HepG2 (cell line): ENCODE measurements around the gene SCMH1. TPM values are rescaled to one million over a fixed set of nuclear protein-coding genes. Genes with fewer than 3 reads are reported as not detected.

Source experiments
- ATRX ChIP-seq: sonication (generic); formaldehyde crosslinking; IDR thresholded peaks from 2 replicates; pipeline ENCODE4 v1.4.0; 2020; ENCODE audit warnings: missing genetic modification reagents, borderline replicate concordance
- GTF2F1 ChIP-seq: fragments of 150-350 bp; IDR thresholded peaks from 2 replicates; pipeline ENCODE4 v1.6.1; 2014; ENCODE audit warnings: low read length
- KMT2B ChIP-seq: IDR thresholded peaks from 2 replicates; pipeline ENCODE4 v1.6.1; 2016; ENCODE audit warnings: missing genetic modification reagents, missing compliant biosample characterization
- REXO4 ChIP-seq: sonication (generic); formaldehyde crosslinking; IDR thresholded peaks from 2 replicates; pipeline ENCODE4 v1.8.0; 2022; ENCODE audit warnings: missing genetic modification reagents, mild to moderate bottlenecking, borderline replicate concordance
- SP2 ChIP-seq: sonication (generic); formaldehyde crosslinking; IDR thresholded peaks from 2 replicates; pipeline ENCODE4 v1.5.1; 2020; ENCODE audit warnings: mild to moderate bottlenecking, missing genetic modification reagents
- SSRP1 ChIP-seq: IDR thresholded peaks from 2 replicates; pipeline ENCODE4 v1.6.1; 2016; ENCODE audit warnings: control low read depth
- U2AF1 ChIP-seq: fragments of 200-400 bp; formaldehyde crosslinking; optimal IDR thresholded peaks from 2 replicates; pipeline ENCODE3; 2017; ENCODE audit warnings: mild to moderate bottlenecking, low read depth, low read length
- ZBTB7A ChIP-seq: sonication (generic); formaldehyde crosslinking; IDR thresholded peaks from 2 replicates; pipeline ENCODE4 v1.8.0; 2022; ENCODE audit warnings: mild to moderate bottlenecking, missing genetic modification reagents
- ZBTB8A ChIP-seq: sonication (generic); formaldehyde crosslinking; IDR thresholded peaks from 2 replicates; pipeline ENCODE4 v1.4.0; 2020; ENCODE audit warnings: mild to moderate bottlenecking, low read depth, missing genetic modification reagents, borderline replicate concordance
- ZFYVE20 ChIP-seq: sonication (generic); formaldehyde crosslinking; IDR thresholded peaks from 2 replicates; pipeline ENCODE4 v1.8.0; 2023; ENCODE audit warnings: low read depth, mild to moderate bottlenecking, moderate library complexity, missing genetic modification reagents, borderline replicate concordance
- ZNF160 ChIP-seq: sonication (generic); formaldehyde crosslinking; IDR thresholded peaks from 2 replicates; pipeline ENCODE4 v1.8.0; 2022; ENCODE audit warnings: mild to moderate bottlenecking, inconsistent platforms, missing genetic modification reagents
- ZNF264 ChIP-seq: sonication (generic); formaldehyde crosslinking; IDR thresholded peaks from 2 replicates; pipeline ENCODE4 v1.4.0; 2020; ENCODE audit warnings: missing genetic modification reagents
- ZNF431 ChIP-seq: sonication (generic); formaldehyde crosslinking; IDR thresholded peaks from 2 replicates; pipeline ENCODE4 v1.9.0; 2022; ENCODE audit warnings: missing genetic modification reagents, low read depth, mild to moderate bottlenecking, borderline replicate concordance
- ZNF557 ChIP-seq: sonication (generic); formaldehyde crosslinking; IDR thresholded peaks from 2 replicates; pipeline ENCODE4 v1.4.0; 2020; ENCODE audit warnings: missing genetic modification reagents
- ZNF567 ChIP-seq: sonication (generic); formaldehyde crosslinking; IDR thresholded peaks from 2 replicates; pipeline ENCODE4 v1.8.1; 2023; ENCODE audit warnings: mild to moderate bottlenecking, missing genetic modification reagents, borderline replicate concordance
- ZNF570 ChIP-seq: sonication (generic); formaldehyde crosslinking; IDR thresholded peaks from 2 replicates; pipeline ENCODE4 v1.4.0; 2020; ENCODE audit warnings: mild to moderate bottlenecking, missing genetic modification reagents, borderline replicate concordance
- ZNF652 ChIP-seq: IDR thresholded peaks from 2 replicates; pipeline ENCODE4 v1.6.1; 2016; ENCODE audit warnings: low read depth, borderline replicate concordance
- ZNF678 ChIP-seq: sonication (generic); formaldehyde crosslinking; IDR thresholded peaks from 2 replicates; pipeline ENCODE4 v1.4.0; 2020; ENCODE audit warnings: mild to moderate bottlenecking, missing genetic modification reagents
- ZNF709 ChIP-seq: sonication (generic); formaldehyde crosslinking; IDR thresholded peaks from 2 replicates; pipeline ENCODE4 v1.5.0; 2020; ENCODE audit warnings: mild to moderate bottlenecking, missing genetic modification reagents
- ZNF713 ChIP-seq: sonication (generic); formaldehyde crosslinking; IDR thresholded peaks from 2 replicates; pipeline ENCODE4 v1.4.0; 2020; ENCODE audit warnings: mild to moderate bottlenecking, missing genetic modification reagents
- ZNF724P ChIP-seq: sonication (generic); formaldehyde crosslinking; IDR thresholded peaks from 2 replicates; pipeline ENCODE4 v1.8.0; 2022; ENCODE audit warnings: missing genetic modification reagents, borderline replicate concordance
- ZNF780A ChIP-seq: sonication (generic); formaldehyde crosslinking; IDR thresholded peaks from 2 replicates; pipeline ENCODE4 v1.8.0; 2022; ENCODE audit warnings: mild to moderate bottlenecking, missing genetic modification reagents, moderate library complexity
- polyA plus RNA-seq, 8 experiments: library from polyadenylated mRNA; depleted of rRNA in 3 of 8; stranded (reverse) in 7 of 8; unstranded in 1 of 8; fragments of >200 nt; fragmentation: Illumina TruSeq in 4 of 8; extraction: Trizol in 4 of 8; gene quantifications; 2 replicates each; pipeline versions ENCODE4 v1.2.1 to v1.2.3, GENCODE V29; 2011 to 2016; ENCODE audit warnings: low read depth in 4 of 8, missing spikeins in 1 of 8, mixed read lengths in 1 of 8; ENCODE audit not compliant: insufficient read depth in 1 of 8
- total RNA-seq, 5 experiments: library from RNA; depleted of rRNA; stranded (reverse); fragments of >200 nt; fragmentation: Illumina TruSeq; extraction: Trizol; gene quantifications; 2 replicates each; pipeline ENCODE4 v1.2.3, GENCODE V29; 2016; ENCODE audit warnings: low read depth in 1 of 5
- TF ChIP-seq, protein P1 (sequence below): sonication (generic); formaldehyde crosslinking; IDR thresholded peaks from 2 replicates; pipeline ENCODE4 v1.8.0; 2022; ENCODE audit warnings: mild to moderate bottlenecking, missing genetic modification reagents
- TF ChIP-seq, protein P2 (sequence below): sonication (generic); formaldehyde crosslinking; IDR thresholded peaks from 2 replicates; pipeline ENCODE4 v1.4.0; 2020; ENCODE audit warnings: missing genetic modification reagents
- TF ChIP-seq, protein P3 (sequence below): sonication (generic); formaldehyde crosslinking; IDR thresholded peaks from 2 replicates; pipeline ENCODE4 v1.5.0; 2020; ENCODE audit warnings: mild to moderate bottlenecking, missing genetic modification reagents, borderline replicate concordance
- TF ChIP-seq, protein P4 (sequence below): sonication (generic); formaldehyde crosslinking; IDR thresholded peaks from 2 replicates; pipeline ENCODE4 v1.8.0; 2022; ENCODE audit warnings: missing genetic modification reagents, low read depth, mild to moderate bottlenecking, borderline replicate concordance

Gene SCMH1
- total and polyA plus RNA-seq, 2 of the 13 experiments (the other 11 are each of a cell fraction or from before 2014, with no cell fraction given): 41.8 to 52.6 TPM

DNA sequence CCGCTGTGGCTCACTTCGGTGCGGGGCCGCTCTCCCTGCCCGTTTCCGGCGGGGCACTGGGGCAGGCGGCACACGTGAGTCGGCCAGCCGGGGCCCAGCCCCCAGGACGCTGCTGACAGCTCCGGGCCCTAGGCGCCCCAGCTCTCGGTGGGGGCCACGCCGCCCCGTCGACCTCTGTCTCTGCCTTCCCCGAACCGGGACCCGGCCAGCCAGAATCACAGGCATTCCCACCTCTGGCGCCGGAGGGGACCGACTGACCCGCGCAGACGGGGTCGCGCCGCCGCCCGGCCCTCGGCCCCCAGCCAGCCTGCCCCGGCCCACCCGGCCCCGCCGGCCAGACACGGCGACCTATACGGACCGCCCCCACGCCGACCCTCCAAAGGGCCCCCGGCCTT lies 755 bp downstream of the SCMH1 start (continued):
- no peak for TF ChIP-seq ZNF557
- TF ChIP-seq KMT2B (CRISPR knock-in tag): no peak; the same call in 1 of the 2 replicates
- no peak for TF ChIP-seq ZNF709 (CRISPR knock-in tag)
- no peak for TF ChIP-seq ZNF678 (CRISPR knock-in tag)
- TF ChIP-seq ZNF780A: no peak; the same call in 1 of the 2 replicates
- no peak for TF ChIP-seq ZNF652 (CRISPR knock-in tag)
- TF ChIP-seq, protein P1, sequence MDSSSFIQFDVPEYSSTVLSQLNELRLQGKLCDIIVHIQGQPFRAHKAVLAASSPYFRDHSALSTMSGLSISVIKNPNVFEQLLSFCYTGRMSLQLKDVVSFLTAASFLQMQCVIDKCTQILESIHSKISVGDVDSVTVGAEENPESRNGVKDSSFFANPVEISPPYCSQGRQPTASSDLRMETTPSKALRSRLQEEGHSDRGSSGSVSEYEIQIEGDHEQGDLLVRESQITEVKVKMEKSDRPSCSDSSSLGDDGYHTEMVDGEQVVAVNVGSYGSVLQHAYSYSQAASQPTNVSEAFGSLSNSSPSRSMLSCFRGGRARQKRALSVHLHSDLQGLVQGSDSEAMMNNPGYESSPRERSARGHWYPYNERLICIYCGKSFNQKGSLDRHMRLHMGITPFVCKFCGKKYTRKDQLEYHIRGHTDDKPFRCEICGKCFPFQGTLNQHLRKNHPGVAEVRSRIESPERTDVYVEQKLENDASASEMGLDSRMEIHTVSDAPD (CRISPR knock-in tag): no peak
- TF ChIP-seq ZNF431 (CRISPR knock-in tag): no peak; the same call in 1 of the 2 replicates
- TF ChIP-seq ATRX: no peak
- TF ChIP-seq GTF2F1: no peak
- no peak for TF ChIP-seq ZNF713 (CRISPR knock-in tag)
- no peak for TF ChIP-seq SSRP1
- TF ChIP-seq SP2 (CRISPR knock-in tag): no peak
- no peak for TF ChIP-seq ZNF724P
- TF ChIP-seq ZNF567 (CRISPR knock-in tag): no peak
- TF ChIP-seq ZNF160: 0 out of 2 replicates have a peak, but pooled peaks have one; percentile 0
- peak; percentile 44; the same call in 1 of the 2 replicates for TF ChIP-seq ZBTB7A
- TF ChIP-seq, protein P2, sequence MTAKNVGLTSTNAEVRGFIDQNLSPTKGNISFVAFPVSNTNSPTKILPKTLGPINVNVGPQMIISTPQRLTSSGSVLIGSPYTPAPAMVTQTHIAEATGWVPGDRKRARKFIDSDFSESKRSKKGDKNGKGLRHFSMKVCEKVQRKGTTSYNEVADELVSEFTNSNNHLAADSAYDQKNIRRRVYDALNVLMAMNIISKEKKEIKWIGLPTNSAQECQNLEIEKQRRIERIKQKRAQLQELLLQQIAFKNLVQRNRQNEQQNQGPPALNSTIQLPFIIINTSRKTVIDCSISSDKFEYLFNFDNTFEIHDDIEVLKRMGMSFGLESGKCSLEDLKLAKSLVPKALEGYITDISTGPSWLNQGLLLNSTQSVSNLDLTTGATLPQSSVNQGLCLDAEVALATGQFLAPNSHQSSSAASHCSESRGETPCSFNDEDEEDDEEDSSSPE (CRISPR knock-in tag): 0 out of 2 replicates have a peak, but pooled peaks have one; percentile 47
- TF ChIP-seq, protein P3, sequence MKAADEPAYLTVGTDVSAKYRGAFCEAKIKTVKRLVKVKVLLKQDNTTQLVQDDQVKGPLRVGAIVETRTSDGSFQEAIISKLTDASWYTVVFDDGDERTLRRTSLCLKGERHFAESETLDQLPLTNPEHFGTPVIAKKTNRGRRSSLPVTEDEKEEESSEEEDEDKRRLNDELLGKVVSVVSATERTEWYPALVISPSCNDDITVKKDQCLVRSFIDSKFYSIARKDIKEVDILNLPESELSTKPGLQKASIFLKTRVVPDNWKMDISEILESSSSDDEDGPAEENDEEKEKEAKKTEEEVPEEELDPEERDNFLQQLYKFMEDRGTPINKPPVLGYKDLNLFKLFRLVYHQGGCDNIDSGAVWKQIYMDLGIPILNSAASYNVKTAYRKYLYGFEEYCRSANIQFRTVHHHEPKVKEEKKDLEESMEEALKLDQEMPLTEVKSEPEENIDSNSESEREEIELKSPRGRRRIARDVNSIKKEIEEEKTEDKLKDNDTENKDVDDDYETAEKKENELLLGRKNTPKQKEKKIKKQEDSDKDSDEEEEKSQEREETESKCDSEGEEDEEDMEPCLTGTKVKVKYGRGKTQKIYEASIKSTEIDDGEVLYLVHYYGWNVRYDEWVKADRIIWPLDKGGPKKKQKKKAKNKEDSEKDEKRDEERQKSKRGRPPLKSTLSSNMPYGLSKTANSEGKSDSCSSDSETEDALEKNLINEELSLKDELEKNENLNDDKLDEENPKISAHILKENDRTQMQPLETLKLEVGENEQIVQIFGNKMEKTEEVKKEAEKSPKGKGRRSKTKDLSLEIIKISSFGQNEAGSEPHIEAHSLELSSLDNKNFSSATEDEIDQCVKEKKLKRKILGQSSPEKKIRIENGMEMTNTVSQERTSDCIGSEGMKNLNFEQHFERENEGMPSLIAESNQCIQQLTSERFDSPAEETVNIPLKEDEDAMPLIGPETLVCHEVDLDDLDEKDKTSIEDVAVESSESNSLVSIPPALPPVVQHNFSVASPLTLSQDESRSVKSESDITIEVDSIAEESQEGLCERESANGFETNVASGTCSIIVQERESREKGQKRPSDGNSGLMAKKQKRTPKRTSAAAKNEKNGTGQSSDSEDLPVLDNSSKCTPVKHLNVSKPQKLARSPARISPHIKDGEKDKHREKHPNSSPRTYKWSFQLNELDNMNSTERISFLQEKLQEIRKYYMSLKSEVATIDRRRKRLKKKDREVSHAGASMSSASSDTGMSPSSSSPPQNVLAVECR (CRISPR knock-in tag): peak; percentile 88
- no peak for TF ChIP-seq REXO4
- no peak for TF ChIP-seq U2AF1
- TF ChIP-seq ZNF570: no peak
- no peak for TF ChIP-seq ZBTB8A (CRISPR knock-in tag)
- TF ChIP-seq, protein P4, sequence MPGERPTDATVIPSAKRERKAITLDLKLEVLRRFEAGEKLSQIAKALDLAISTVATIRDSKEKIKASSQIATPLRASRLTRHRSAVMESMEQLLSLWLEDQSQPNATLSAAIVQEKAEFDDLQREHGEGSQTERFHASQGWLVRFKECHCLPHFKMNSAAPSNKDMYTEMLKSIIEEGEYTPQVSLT (CRISPR knock-in tag): no peak
- TF ChIP-seq ZNF264: no peak
- no peak for TF ChIP-seq ZFYVE20 (CRISPR knock-in tag)
